NCI-H82 treated with DMSO at 0.1 percent for 48 hours (cell line): ENCODE measurements around the gene ARFGEF3.
"Not testable (repeated sequence)": the region's sequence is repeated elsewhere in the genome, so short reads cannot be mapped to it uniquely, and the experiment has no call there.

Source experiments
- DNase-seq: peaks from one replicate; lab custom pipeline; 2025; ENCODE audit not compliant: unreplicated experiment; lab: John Stamatoyannopoulos, UW

ARFGEF3 gene

DNA sequence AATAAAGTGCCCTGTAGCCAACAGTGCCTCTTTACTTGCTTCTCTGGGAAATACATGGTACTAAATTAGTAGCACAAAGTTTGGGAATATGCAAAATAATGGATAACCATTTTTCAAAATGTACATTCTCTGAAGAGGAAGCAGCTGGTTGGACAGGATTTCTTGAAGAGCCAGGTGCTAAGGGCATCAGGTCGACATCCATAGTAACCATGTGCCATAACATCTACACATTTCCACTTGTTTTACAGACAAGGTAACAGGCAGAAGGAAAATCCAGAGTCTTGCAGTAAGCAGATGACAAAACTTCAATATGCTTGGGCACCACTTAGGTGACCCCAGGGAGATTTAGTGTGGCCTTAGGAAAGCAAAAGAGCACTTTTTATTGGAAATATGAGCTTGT, 179.4 kb downstream of the ARFGEF3 start:
- no peak for DNase-seq

DNA sequence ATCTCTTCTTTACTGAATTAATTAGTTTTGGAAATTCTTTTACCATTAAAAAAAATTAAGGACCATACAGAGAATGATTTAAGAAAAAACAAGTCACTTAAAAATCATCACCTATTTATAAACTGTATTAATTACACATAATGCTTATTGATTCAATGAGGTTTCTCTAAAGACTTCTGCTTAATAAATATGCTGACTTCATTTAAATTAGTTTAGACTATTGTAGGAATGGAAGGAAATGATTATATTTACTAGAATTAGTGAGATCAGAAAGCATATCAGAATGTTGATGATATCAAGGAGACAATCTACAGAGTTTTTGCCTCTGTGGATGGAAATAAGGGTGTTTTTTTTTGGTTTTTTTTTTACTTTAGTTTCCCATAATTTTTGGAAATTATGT, 181.4 kb downstream of the ARFGEF3 start:
- no peak for DNase-seq

DNA sequence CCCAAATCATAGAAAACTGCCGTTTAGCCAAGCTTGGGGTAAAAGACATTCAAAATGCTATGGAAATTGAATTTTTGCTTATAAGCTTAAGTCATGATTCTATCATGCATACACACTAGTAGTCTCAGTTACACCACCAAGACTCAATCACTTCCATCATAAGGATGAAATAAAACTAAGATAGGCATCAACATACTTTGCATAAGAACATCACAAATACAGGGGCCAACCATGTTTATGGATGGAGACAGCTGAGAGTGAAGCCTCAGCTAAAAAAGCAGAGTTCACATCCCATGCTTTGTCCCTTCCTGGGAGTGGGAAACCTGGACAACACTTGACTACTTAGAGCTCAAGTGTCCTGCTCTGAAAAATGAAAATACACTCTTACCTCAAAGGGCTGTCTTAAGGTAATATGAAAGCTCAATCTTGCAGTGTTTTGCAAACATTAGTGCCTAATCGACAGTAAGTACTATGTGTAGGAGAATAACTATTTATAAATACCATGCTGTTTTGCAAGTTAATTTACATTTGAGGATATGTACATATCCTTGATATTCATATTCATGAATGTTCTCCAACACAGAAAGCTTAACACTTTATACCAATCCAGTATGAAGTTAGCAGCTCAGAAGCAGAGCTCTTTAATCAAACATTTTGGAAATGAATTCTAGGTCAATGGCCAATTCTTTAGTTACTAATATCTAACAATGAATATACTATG, 184.0 kb downstream of the ARFGEF3 start:
- DNase-seq: no peak

DNA sequence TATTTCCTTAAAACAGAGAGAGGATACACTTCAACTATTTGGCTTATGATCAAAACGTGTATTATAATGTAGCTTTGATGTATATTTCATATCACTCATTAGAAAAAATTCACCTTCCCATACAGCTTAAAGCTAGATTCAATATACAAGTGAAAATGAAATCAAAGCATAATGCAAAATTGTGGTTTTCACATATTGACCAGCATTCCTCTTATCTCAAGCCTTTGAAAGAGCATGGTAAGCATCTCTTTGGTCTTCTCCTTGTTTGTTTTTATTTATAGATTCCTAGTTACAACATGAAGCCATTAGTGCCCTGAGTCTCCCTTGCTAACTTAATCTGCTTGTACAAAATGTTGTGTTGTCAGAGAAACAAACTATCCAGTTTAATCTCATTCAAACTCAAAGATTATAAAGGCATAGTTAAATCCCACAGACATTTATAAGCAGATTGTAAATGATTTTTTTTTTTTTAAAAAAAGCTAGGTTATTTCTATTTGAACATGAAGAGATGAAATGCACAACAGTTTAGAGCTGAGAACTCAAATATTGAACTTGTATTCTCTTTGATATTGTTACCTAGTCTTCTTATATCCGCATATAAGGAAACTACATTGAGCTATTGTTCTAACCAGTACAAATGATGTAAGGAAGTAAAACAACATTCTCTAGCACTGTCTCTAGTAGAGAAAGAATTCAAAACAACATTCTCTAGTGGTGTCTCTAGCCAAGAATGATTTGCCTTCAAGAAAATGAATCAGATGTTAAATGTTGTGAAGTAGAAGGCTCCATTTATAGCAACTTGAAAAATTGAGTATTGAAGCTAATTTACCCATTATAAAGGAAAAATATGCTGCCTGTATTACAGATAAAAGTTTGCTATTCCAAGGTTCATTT, 184.8 kb downstream of the ARFGEF3 start:
- no peak for DNase-seq

DNA sequence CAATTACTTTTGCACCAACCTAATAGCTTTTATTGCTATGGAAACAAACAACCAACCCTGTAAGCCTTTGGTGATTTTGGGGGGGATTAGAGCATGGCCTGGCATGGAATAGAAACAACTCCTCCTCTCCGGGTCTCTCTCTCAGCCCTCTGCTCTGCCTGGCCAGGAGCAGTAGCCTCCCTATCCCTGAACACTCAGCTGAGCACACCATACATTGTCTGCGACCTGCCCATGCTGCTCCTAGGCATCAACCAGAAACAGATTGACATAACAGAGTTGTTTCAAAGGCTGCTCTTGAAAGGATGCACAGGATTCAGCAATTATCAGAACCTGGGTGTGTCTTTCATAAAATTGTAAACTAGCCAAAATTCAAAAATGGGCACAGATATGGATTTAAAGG, 186.1 kb downstream of the ARFGEF3 start:
- DNase-seq: no peak

DNA sequence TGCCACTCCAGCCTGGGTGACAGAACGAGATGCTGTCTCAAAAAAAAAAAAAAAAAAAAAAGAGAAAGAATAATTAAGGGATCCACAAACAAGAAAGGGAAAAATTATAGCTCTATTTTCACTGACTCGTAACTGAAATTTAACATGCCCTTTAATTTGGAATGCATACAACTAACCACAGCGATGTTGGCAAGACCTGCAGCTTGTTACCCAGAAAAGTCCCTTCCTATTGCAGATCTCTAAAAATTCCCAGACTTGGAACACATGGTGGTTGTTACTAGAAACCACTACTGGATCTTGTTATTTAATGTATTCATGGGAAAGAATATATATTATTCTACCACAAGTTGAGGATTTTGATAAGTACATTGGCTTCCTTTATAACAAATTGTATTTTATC, 188.2 kb downstream of the ARFGEF3 start:
- DNase-seq: no peak

DNA sequence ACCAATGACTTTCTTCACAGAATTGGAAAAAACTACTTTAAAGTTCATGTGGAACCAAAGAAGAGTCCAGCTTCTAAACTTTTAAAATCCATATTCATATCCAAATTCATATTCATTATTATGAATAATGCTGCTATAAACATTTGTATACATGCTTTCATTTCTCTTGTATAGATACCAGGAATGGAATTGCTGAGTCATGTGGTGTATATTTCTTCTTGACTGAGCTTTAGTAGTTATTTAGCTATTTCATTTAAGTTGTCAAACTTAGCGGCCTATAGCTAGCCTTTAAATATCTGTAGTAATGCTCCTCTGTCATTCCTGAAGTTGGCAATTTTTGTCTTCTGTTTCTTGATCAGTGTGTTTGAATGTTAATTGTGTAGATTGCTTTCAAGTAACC, 196.2 kb downstream of the ARFGEF3 start:
- DNase-seq: no peak

DNA sequence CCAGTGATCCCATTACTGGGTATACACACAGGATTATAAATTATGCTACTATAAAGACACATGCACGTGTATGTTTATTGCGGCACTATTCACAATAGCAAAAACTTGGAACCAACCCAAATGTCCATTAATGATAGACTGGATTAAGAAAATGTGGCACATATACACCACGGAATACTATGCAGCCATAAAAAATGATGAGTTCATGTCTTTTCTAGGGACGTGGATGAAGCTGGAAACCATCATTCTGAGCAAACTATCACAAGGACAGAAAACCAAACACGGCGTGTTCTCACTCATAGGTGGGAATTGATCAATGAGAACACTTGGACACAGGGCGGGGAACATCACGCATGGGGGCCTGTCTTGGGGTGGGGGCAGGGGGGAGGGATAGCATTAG, 206.9 kb downstream of the ARFGEF3 start:
- not testable (repeated sequence) for DNase-seq

DNA sequence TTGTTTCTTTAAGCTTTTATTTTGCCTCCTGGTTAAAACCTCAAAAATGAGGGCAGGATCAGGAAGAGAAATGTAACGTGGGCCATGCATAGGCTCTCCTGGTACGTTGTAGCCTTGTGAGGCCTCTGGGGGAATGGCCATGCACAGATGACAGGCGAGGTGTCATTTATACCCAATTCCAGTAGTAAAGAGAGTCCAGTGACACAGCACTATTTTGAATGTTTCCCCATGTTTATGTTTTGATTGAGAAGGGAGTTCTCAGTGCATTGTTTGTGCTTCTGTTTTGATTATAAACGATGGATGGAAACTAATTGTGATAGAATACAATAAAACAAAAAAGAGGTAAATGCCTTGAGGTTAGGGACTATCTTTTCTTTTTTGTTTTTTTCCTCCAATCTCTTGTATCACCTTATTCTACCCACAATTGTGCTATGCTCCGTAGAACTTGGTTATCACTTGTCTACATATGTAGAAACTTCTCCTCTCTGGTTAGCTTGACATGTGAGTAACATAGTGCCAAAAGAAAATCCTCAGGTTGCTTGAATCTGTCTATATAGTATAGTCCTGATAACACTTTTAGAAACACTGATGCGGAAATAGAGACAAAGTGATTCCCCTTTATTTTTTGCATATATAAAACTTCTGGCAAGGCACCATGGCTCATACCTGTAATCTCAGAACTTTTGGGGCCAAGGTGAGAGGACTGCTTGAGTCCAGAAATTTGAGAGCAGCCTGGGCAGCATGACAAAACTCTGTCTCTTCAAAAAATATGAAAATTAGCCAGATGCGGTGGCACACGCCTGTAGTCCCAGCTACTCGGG, 209.1 kb downstream of the ARFGEF3 start:
- DNase-seq: no peak

DNA sequence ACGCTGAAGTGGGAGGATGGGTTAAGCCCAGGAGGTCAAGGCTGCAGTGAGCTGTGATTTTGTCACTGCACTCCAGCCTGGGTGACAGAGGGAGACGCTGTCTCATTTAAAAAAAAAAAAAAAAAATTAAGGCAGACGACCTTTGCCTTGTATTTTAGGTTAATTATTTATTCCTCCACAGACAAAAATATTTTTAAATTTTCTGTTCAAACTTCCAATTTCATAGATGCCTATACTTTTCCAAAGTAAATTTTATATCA, 209.6 kb downstream of the ARFGEF3 start:
- no peak for DNase-seq

DNA sequence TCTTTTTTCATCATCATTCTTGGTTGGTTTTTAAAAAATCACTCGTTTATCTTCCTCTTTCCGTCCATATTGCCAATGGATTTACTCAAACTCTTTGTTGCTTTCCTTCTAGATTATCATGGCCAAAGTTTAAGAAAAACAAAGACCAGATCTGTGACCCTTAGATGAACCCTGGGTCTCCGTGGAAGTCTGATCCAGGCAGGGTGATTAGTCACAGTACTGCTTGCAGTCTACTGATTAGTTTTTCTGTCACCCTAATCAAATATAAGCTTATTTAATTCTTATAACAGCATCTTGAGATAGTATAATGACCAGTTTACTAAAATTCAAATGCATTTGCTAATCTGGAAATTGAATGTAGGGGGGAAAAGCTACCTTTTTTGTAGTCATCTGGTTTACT, 210.0 kb downstream of the ARFGEF3 start:
- DNase-seq: peak; percentile 26

DNA sequence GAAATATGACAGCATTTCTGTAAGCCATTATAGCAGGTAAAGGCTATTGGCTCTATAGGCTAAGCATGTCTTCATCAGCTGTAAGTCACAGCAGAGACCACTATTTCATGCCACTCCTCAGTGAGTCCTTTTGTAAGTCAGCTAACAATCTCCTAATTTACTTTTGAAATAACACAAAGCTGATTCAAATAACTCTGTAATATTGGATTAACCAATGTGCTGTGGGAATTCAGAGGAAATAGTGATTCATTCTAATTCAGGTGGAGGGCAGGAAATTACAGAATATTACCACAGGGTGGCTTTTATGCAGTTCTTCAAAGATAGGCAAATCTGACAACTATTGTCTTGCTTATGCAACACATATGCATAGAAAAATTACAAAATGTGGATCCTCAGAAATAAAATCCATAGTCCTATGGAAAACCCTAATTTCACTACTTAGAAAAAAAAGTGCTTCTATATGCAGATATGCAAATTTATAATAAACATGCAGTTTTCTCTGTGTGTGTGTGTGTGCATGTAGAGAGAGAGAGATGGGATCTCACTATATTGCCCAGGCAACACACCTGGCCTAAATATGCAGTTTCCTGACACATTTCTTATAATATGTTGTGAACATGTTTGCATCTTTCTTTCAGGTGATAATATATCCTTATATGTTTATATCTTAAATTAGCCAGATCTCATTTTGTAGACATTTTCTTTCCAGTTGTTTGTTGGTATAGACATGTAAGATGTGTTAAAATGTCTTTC, 211.1 kb downstream of the ARFGEF3 start:
- no peak for DNase-seq

DNA sequence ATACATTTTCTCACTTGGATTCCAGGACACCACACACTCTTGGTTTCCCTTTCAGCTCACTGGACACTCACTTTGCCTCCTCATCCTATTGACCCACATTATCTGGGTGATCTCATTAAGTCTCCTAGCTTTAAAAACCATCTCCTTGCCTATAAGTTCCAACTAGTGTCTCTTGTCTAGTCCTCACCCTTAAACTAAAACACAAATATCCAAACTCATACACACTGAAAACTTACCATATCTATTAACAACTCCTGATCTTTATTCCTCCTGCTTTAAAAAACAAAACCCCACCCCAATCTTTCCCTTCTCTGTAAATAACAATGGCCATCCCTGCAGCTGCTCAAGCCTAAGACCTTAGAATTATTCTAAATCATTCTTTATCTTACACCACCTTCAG, 212.5 kb downstream of the ARFGEF3 start:
- DNase-seq: no peak

DNA sequence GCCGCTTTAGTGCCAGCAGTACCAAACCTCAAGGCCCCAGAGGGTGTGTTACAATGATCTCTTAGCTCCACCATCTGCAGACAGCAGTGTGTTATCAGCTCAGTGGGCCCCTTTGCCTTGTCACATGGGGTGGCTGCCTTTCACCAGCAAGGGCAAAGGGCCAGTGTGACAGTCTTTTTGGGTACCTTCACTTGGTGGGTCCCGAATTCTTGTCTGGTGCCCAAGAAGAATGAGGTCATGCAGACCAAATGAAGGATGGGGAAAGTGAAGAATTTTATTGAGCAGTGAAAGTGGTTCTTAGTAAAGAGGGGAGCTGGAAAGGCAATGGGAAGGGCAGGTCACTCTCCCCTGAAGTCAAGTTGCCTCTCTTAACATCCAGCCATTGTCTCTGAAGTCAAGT, 213.1 kb downstream of the ARFGEF3 start:
- DNase-seq: no peak

DNA sequence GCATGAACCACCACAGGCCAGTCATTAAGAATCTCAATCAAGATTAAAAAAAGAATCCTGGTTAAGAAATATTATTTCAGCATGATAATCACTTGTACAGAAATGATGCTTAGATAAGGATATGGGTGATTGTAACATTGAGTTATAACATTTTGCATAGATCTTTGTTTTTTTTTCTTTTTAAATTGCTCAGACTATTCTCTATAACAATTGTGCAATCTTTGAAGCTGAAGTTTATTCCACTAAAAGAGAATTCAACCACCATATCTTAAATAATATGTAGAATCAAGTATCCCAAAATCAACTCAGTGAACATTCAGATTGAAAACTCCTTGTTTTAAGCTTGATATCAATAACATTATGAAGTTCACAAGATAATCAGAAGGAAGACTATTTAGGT, 215.3 kb downstream of the ARFGEF3 start:
- DNase-seq: no peak

DNA sequence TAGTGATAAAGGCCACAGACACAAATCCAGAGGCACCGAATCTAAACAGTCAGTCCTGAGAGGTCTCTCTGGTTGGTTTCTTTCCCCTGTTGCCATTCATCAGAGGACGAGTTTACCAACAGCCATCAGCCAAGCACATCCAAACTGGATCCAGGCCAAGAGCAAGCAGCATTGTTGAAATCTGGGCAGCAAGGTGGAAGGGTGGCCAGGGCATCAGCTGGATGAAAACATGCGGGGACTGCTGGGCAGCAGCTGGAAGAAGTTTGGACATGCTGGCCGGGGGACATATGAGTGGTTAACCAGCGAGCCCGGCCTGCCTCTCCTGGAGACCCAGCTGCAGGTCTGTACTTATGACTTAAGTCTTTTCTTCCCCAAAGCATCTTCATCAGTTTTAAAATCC, 216.1 kb downstream of the ARFGEF3 start, which contains the start of gene SMIM28:
Gene SMIM28, plus strand, starts transcription at position 62 of the 400 bp plus-strand sequence. Its CDS starts 168 bp downstream, at position 230.
- no peak for DNase-seq

DNA sequence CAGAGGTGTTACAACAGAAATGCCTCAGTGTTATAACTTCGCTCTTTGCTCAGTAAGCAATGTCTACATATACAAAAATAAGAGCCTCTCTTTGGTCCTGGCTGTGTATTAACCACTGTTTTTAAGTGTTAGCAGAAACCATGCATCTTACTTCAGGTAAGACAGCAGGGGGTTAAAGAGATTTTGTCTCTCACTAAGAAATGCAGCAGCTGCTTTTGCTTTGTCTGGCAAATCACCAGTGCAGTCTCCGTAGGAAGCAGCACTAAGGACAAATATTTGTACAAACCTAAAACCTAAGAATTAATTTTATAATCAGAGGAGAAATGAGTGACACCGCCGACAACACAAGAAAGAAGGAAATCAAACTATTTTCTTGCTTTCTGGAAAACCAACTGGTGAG, 216.7 kb downstream of the ARFGEF3 start:
- no peak for DNase-seq

DNA sequence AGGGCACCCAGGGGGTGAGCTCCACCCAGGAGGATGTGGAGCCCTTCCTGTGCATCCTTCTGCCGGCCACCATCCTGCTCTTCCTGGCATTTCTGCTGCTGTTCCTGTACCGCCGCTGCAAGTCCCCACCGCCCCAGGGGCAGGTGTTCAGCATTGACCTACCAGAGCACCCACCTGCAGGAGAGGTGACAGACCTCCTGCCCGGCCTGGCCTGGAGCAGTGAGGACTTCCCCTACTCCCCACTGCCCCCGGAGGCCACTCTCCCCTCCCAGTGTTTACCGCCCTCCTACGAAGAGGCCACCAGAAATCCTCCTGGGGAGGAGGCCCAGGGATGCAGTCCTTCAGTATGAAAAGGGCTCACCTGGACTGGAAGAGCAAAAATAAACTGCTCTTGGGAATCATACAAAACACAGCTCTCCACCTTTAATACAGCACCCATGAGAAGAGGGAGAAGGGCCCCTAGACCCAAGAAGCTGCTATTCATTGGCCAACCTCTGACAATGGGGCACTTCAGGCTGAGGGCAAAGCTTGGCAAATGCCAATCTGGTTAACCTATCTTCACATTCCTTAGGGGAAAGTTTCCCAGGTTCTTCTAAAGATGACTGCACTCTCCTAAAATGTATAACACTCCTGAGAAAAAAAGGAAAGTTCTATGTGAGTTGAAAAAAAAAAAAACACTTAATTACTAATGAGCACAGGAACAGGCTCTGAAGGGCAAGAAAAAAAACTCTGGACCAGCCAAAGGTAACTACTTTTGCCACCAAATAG, 220.9 kb downstream of the ARFGEF3 start:
- no peak for DNase-seq

DNA sequence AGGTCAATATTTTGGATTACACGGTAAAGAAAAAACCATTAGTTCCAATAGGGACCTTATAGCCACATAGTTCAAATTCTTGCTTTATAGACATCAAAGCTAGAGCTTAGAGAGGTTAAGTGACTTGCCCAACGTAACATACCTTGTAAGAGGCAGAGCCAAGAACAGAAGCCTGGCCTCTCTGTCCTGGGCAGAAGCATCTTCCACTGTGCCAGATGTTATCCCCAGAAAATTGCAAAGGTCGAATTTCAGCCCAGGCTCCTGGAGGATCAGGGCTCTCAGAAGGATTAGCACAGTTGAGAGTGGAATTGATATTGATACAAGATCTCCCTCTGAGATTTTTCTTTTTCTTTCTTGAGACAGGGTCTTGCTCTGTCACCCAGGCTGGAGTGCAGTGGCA, 222.0 kb downstream of the ARFGEF3 start:
- peak; percentile 27 for DNase-seq

DNA sequence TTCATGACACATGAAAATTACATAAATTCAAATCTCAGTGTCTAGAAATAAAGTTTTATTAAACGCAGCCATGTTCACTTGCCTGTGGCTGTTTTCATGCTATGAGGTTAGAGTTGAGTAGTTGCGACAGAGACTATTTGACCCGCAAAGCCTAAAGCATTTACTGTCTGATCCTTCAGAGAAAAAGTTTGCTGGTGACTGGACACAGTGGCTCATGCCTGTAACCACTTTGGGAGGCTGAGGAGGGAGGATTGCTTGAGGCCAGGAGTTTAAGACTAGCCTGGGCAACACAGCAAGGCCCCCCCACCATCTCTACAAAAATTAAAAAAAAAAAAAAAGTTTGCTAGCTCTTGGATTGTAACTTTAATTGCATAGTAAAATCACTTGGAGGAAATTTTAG, 225.2 kb downstream of the ARFGEF3 start:
- DNase-seq: no peak
